ENCODE results near the gene STARD10.

The STARD10 gene

GRCh38 chr11:72740562-72741428, 53.1 kb downstream of the STARD10 start:
- no peak for DNase-seq (ENCODE audit: low spot score)
- TF ChIP-seq CTCF (IDR thresholded peaks at IDR 0.05; ENCODE audit: extremely low read depth, missing control alignments), result no peak

- no peak for DNase-seq (ENCODE audit: low spot score)
- no peak for TF ChIP-seq CTCF (IDR thresholded peaks at IDR 0.05; ENCODE audit: extremely low read depth, missing control alignments)
These were observed 53.8 kb downstream of the STARD10 start for GRCh38 chr11:72740060-72740424.

GRCh38 chr11:72739240-72740059, 54.4 kb downstream of the STARD10 start:
- no peak for DNase-seq (ENCODE audit: low spot score)
- TF ChIP-seq CTCF (IDR thresholded peaks at IDR 0.05; ENCODE audit: extremely low read depth, missing control alignments), result no peak

- DNase-seq (ENCODE audit: low spot score), result peak; percentile 68
- TF ChIP-seq CTCF (IDR thresholded peaks at IDR 0.05; ENCODE audit: extremely low read depth, missing control alignments), result no peak
These were observed 55.4 kb downstream of the STARD10 start for GRCh38 chr11:72738199-72739141.

GRCh38 chr11:72737336-72737735, 56.5 kb downstream of the STARD10 start:
- DNase-seq (ENCODE audit: low spot score), result no peak
- TF ChIP-seq CTCF (IDR thresholded peaks at IDR 0.05; ENCODE audit: extremely low read depth, missing control alignments), result no peak

- DNase-seq (ENCODE audit: low spot score), result peak; percentile 53
- TF ChIP-seq CTCF (IDR thresholded peaks at IDR 0.05; ENCODE audit: extremely low read depth, missing control alignments), result no peak
These were observed 57.3 kb downstream of the STARD10 start for GRCh38 chr11:72736452-72737069.
